ENCODE measurements around the gene NDRG4.

The NDRG4 gene

DNA sequence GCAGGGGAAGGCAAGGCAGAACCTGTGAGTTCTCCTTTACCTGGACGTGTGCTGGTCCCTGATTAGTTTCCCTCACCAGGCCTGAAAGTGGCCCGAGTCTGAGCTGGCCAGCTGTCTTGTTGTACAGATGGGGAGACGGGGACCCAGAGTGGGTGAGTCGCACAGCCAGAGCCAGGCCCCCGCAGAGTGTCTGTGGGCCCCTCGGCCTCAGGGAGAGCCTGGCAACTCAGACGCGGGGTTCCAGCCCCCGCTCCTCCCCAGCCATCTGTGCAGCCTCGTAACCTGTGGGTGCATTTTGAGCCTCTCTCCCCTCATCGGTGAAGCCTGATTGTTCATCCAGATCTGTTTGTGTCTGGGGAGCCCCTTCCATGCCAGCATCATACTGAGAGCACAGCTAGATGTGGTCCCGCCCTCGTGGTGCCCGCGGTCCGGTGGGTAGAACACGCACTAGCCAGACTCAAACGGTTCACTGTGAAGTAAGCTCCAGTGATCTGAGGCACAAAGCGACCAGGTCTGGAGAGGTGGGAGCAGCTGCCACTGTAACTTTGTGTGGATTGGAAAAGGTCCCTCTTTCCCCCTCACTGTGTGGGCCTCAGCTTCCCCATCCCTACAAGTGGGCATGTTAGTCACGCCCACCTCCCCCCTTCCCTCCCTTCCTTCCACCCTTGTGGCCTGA, 6.0 kb upstream of the NDRG4 start:
- DNase-seq (ENCODE audit: low read depth in 2 of 2): no peak

DNA sequence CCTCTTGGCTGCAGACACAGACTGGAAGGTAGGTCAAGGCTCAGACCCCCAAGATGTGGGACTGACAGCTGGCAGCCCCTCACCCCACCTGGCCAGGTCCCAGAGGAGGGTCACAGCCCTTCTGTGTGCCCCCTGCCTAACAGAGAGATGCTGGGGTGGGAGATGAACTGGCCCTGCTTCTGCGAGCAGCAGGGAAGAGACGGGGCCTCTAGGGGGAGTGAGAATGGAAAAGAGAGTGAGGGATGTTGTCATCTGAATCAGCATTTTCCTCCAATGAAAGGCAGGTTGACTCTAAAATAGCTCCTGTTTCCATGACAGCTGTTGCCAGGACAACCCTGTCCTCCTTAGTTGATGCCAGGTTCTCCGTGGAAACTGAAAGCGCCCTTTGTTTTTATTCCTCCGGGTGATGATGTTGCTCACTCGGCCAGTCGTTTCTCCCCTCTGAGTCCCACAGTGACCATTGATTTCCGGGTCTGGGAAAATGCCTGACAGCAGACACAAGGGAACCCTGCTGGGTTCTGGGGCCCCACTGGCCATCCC, 4.9 kb upstream of the NDRG4 start:
- DNase-seq (ENCODE audit: low read depth in 2 of 2): peak; percentile 69 to 75

- no peak for DNase-seq (ENCODE audit: low read depth in 2 of 2)
Observed at GRCh38 chr16:58495521-58496331, 4.2 kb upstream of the NDRG4 start.

DNA sequence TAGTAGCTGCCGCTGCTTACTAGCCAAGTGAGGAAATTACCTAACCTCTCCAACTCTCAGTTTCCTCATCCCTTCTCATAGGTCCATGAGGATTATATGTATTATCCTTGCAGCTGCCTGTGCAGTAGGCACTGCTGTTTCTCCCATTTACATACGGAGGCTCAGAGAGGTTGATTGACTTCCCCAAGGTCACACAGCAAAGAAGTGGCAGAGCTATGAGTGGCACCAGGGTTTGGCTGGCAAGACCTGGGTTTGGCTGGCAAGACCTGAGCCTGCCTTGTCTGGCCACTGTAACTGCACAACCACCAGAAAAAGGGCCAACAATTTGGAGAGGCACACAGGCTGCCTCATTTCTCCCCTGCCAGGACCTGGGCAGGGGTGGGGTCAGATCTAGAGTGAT, 2.5 kb upstream of the NDRG4 start:
- no peak for DNase-seq (ENCODE audit: low read depth in 2 of 2)

DNA sequence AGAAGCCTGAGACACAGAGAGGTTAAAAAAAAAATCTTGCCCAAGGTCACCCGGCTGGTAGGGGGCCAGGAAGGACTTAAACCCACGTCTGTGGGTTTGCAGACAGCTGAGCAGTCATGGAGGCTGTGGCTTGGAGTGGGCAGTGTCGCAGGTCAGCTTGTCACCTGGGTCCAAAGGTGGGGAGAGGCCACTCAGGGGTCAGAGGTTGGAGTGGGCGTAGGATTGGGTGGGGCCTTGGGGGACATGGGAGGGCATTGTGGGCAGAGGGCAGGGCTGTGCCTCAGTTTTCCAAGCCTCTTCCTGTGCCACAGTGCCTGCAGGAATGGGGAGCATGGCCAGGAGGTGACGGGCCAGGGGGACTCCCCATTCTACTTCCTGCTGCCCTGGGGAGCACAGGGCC, 2.0 kb upstream of the NDRG4 start:
- DNase-seq (ENCODE audit: low read depth in 2 of 2): no peak

- DNase-seq (ENCODE audit: low read depth in 2 of 2): no peak
Observed at GRCh38 chr16:58498341-58499091, 1.4 kb upstream of the NDRG4 start.

DNA sequence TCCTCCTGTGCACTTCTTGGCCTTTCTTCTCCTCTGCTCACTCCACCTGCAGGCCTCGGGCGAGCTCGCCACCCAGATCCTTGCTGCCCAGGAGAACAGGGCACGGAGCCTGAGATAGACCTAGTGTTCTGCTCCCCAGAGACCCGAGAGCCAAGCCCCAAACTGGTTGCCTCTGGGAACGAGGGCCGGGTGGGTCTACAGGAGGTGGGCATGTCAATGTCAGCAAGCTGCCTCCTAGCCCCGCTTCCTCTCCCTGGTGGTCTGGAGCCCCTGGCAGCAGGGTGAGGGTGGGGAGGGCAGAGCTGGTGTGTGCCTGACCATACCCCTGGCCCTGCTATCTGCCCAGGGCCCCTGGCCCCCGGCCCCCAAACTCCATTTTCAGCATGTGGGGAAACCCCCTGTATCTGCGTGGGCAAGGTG, 841 bp upstream of the NDRG4 start:
- no peak for DNase-seq (ENCODE audit: low read depth in 2 of 2)

DNA sequence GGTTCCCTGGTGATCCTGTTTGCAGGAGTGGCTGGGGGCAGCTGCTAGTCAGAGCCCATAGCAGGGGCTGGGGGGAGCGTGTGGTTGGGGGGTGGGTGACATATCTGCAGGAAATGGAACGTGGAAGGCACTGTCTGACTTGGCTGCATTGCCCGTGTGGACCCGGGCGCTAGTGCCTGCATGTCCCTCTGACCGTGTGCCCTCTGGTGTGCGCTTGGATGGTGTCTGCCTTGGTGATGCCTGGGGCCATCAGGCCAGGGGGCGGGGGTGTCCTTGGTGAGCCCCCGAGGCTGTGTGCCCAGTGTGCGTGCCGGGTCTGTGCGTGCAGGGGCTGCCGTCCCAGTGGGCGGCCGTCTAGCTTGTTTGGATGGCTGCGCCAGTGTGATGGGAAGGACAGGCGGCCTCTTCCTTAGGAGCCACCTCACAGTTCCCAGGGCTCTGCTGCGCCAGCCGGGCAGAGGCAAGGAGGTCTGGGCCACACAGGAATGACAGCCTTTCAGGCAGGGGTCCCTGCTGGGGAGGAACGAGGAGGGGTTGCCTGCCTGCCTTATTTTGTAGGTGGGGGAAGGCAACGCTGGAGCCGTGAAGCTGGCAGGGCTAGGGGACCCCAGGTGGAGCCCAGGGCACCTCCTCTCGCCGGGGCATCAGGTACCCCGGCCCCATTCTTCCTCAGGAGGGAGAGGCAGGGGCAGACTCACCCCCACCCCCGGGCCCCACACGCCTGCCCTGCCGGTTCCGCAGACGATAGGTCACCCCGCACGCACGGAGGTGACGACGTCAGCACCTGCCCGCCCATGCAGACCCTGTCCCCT, 693 bp downstream of the NDRG4 start:
- DNase-seq (ENCODE audit: low read depth in 2 of 2): no peak

DNA sequence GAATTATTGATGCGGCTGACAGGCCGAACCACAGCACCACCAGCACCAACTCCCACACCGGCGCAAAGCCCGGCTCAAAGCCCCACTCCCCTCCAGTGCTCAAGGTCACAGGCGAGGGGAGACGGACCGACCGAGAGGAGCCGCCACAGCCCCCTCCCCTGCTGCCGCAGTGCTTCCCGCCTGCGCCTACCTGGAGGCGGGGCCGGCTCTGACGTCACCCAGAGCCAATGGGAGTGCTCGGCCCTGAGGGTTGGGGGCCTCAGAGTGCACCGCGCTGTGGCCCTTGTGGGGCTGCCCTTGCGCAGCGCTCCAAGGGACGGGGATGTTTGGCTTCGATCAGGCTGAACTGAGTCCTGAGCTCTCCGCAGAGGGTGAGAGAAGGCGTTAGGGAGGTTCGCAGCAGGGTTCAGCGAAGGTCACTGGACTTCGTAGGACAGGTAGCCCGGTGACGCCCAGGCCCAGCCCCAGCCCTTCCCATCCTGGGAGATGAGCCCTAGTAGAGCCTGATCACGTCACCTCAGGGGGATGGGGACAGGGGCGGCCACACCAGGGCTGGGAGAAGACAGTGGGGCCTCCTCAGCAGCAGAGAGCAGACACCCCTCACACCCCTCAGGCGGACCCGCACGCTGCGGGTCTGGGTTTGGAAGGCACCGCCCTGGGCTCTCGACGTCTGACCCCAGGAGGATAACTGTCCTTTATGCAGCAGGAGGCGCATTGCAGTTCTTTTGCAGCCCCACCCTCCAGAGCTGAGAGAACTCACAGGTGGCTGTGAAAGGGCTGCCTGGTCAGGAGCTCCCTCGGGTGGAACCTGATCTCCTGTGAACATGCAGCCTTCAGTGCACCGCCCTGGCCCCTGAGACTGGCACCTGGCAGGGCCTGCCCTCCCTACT, 1.5 kb downstream of the NDRG4 start:
- peak in 1 of 2 donors; percentile 31 for DNase-seq (ENCODE audit: low read depth in 2 of 2)

- no peak for DNase-seq (ENCODE audit: low read depth in 2 of 2)
Observed at GRCh38 chr16:58502217-58502921, 2.4 kb downstream of the NDRG4 start.

DNA sequence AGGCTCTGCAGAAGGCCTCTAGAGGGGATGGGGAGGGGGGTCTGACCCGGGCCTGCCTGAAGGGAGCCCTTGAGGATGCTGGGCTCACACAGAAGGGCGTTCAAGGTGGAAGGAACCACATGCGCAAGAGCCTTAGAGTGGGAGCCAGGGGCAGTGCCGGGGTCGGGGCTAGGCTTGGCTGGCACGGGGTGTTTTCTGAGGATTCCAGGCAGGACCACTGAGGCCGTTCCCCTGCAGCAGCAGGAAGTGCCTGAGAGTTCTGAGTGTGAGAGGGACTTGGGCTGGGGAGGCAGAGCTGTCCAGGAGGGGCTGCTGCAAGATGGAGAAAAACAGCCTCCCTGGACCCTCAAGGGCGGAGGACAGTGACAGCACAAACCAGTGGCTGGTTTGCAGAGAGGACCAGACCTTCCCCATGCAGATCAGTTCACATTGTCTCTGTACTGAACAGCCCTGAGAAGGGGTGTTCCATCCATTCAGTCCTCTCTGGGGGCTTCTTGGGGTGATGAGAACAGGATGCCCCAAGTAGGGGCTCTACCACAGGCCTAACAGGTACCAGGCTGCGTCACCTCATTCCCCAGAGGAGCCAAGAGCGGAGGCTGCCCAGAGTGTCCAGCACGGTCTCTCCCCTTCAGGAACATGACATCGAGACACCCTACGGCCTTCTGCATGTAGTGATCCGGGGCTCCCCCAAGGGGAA, 3.4 kb downstream of the NDRG4 start:
- DNase-seq (ENCODE audit: low read depth in 2 of 2): no peak

GRCh38 chr16:58503863-58504688, 4.1 kb downstream of the NDRG4 start:
- DNase-seq (ENCODE audit: low read depth in 2 of 2): no peak

GRCh38 chr16:58506241-58507194, 6.6 kb downstream of the NDRG4 start:
- DNase-seq (ENCODE audit: low read depth in 2 of 2): no peak

- DNase-seq (ENCODE audit: low read depth in 2 of 2): no peak
Observed at GRCh38 chr16:58507195-58507962, 7.4 kb downstream of the NDRG4 start.

- no peak for DNase-seq (ENCODE audit: low read depth in 2 of 2)
Observed at GRCh38 chr16:58507963-58508670, 8.2 kb downstream of the NDRG4 start.

Data from stimulated activated CD4-positive, alpha-beta T cell treated with anti-CD3 and anti-CD28 coated beads, Interleukin-15, amount 100 ng/mL, for 48 hours (primary cell).